Esophagus muscularis mucosa (tissue), 3 donors: Measurements from ENCODE around the gene STRC.
"Not testable (repeated sequence)": the region's sequence is repeated elsewhere in the genome, so short reads cannot be mapped to it uniquely, and the experiment has no call there.

Source experiments
- EP300 ChIP-seq: sonication (generic); formaldehyde crosslinking; IDR thresholded peaks from one replicate; pipeline ENCODE4 v1.6.1; 2017; ENCODE audit warnings: antibody characterized with exemption
- POLR2A ChIP-seq: fragments of 450-650 bp; IDR thresholded peaks from one replicate; pipeline ENCODE4 v1.6.1; 2017; ENCODE audit warnings: antibody characterized with exemption, moderate library complexity, mild to moderate bottlenecking, low read depth
- POLR2AphosphoS5 ChIP-seq, 2 donors: sonication (generic); formaldehyde crosslinking; IDR thresholded peaks; one replicate each; pipeline ENCODE4 v1.6.1; 2017; ENCODE audit warnings: antibody characterized with exemption in 2 of 2

DNA sequence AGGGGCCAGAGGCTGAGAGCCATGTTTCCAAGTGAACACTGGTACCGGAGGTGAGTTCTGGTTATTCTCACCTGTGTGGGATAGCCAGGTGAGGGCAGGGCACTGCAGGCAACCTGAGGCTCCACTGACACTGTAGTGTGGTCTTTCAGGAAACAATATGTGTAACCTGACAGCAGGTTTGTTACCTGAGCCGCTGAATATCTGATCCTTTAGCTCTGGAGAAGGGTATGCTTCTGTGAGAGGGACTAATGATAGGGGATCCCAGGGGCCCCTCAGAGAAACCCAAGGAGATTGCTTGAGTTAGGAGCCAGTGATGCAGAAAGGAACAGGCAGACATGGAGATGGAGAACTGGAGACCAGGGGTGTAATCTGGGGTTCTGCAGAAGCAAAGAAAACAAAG lies at the start of gene STRC:
- not testable (repeated sequence) for TF ChIP-seq EP300; POLR2AphosphoS5 (IDR thresholded peaks at IDR 0.05); POLR2A
